GM03348 (cell line): ENCODE measurements around the gene SLC26A1.
A peak's percentile ranks its signal among the peaks of the same experiment; 100 is the strongest.

Experiments
- DNase-seq: peaks from one replicate; pipeline ENCODE4 v3.0.0; 2012; ENCODE audit warnings: low spot score

The SLC26A1 gene

DNA sequence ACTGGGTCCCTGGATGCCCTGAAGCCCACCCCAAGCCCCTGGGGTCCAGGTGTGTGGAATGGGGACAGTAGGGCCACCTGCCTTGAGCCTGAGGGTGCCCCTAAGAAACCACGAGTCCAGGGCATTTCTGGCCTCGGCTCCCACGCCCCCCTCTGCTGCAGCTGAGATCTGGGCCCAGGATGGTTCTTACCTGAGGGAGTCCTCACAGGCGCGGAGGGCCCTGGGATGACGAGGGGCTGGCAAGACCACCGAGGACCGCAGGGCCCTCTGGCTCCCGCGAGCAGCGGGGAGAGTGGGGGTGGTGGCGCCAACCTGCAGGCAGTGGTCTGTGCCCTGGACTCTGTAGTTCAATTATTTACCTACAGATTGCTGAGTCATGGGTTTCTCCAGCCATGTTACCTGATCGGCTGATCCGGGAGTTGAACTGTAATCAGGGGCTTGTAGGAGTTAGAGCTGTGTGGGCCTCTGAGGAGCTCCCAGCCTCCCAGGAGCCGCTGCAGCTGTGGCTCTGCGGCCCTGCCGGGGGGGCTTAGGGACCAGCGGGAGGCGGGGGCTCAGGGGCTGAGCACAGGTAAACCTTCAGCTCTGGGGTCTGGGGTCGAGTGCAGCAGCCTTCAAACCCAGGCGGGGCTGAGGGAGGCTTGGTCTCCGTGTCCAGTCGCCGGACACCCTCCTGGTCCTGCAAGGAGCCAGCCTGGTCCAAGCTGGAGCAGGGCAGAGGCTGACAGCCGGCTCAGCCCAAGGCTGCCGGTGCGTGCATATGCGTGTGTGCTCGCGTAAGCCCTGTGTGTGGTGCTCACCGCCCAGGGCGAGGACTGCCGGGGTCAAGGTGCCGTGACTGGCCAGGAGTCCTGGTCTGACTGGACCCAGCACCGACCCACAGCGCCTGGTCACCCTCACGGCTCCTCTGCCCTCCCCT is at the start of gene SLC26A1:
TSS of gene SLC26A1 (minus strand) at position 294 of the 919 bp plus-strand sequence. CDS start 1,701 bp downstream, outside the sequence.
- DNase-seq, result no peak

GRCh38 chr4:1042352-1043055 is 49.3 kb upstream of the SLC26A1 start:
- no peak for DNase-seq

GRCh38 chr4:1041936-1042330 is 48.7 kb upstream of the SLC26A1 start:
- DNase-seq, result no peak

DNA sequence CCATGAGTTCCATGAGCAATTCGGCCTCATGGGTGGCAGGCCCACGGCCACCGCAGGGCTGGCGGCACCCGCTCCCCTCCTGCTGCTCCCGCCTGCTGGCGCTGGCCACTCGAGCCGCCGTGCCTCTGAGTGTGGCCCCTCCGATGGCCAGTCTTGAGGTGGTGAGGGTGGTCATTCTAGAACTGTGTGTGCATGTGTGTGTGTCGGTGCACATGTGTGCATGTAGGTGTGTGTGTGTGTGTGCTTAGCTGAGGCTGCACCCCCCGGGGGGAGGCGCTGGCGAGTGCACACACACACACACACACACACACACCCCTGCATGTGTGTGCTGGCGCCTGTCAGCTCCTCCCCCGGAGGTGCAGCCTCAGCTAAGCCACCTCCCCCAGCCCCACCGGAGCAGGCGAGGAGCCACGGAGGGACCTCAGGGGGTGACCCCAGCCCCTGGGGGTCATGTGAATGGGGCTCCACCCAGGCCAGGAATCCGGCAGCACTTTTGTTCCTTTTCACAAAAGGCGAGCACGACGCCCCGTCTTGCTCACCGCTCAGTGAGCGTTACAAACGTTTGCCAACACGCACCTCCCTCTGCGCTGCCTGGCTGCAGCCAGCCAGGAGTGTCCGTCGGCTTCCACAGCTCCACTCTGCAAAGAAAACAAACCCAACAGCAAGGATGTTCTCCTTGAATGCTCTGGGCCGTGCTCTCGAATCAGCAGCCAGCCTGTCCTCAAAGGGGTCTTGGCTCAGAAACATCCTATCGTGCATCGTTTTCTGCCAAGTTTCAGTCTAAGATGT is 48.1 kb upstream of the SLC26A1 start:
- peak; percentile 50 for DNase-seq

- no peak for DNase-seq
Observed at GRCh38 chr4:1040344-1041146, 47.3 kb upstream of the SLC26A1 start.

DNA sequence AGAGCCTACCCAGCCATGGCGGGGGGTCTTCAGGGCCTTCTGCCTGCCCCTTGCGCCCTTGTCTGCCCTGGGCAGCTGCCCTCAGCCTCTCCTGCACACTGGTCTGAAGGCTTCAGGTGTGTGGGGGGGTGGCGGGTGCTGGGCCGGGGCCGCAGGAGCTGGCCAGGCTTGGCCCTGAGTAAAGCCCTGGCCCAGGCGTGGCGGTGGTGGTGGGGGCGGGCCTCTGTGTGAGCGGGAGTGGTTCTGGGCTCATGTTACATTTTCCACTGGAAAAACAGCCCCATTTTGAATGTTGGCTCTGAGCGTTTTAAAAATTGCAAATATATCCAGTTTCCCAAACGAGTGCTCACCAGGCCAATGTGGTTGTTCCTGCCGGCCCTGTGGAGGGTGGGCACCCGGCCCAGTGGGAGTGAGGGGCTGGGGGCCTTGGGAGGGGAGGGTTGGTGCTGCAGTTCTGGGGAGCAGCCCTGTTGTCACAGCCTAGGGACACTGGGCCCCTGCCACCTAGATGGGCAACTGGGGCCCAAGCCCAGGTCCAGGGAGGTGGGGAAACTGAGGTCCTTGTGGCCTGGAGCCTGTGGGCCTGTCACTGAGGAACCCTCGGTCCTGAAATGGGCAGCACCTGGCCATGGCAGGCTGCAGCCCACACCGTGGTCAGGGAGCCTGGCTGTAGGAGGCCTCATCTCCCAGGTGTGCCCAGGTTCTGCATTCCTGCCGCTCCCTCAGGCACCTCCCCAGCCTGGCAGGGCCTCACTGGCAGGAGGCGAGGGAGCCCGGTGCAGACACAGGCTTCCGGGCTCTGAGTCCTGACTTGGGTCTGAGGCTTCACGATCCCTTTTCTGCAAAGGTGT is 46.5 kb upstream of the SLC26A1 start:
- peak; percentile 81 for DNase-seq

GRCh38 chr4:1038948-1039492 is 45.8 kb upstream of the SLC26A1 start:
- DNase-seq, result no peak

DNA sequence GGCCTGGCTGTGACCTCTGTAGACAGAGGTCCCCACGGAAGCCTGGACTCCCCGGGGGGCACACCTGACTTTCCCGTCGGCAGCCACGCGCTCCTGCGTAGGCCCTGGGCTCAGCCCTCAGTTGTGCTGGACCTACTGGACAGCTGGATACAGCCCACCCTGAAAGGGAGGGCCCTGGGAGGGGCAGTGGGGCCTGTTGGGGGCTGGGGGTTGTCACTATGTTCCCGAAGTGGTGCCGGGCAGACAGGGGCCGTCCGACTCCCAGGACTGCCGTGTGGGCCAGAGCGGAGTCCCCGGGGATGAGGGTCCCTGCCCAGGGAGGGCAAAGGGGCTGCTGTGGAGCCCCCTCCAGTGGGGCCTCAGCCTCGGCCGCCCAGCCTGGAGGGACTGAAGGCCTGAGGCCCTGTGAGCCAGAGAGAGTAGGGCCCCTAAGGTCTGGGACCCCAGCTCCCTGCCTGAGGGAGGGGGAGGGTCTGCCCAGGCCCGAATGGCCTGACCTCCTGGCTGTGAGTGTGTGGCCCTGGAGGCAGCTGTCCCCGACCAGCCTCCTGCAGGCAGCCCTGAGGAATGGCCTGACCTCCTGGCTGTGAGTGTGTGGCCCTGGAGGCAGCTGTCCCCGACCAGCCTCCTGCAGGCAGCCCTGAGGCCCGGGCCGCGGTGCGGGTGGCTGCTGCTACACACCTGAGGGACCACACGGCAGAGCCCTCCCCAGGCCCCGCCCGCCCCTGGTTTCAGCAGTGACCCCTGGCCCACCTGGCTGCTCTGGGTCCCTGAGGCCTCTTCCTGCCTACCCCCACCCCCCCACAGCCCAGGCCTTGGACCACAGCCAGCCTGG is 44.0 kb upstream of the SLC26A1 start:
- DNase-seq, result no peak

GRCh38 chr4:1036095-1036494 is 42.9 kb upstream of the SLC26A1 start:
- DNase-seq, result no peak

GRCh38 chr4:1035510-1035909 is 42.3 kb upstream of the SLC26A1 start:
- peak; percentile 42 for DNase-seq

DNA sequence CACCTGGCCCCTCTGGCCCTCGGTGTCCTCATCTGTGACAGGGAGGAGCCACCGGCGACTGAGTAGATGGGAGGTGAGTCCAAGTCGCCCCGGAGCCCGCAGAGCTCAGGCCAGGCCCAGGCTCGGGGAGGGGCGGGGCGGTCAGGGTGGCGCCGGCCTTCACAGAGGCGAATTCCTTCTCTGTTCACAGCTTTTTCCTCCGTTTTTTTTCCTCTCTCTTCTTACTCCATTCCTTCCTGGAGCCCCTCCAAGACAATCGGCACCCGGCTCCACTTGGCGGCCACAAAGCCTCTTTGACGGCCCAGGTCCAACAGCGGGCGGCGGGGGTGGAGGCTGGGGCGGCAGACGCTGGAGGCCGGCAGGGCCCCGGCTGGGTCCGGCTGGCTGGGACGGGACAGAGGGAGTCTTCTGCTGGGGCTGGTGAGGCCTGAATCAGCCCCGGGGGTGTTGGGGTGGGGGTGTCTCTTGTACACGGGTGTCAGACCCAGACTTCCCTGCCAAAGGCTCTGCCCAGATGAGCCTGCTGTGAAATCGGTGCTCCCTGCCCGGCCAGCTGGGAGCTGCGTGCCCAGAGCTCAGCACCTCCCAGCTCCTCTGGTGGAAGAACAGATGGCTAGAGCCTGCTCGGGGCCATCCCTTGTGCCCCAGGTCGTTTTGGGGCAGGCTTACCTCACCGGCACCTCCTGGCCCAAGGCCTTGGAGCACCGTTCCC is 40.8 kb upstream of the SLC26A1 start:
- peak; percentile 88 for DNase-seq

DNA sequence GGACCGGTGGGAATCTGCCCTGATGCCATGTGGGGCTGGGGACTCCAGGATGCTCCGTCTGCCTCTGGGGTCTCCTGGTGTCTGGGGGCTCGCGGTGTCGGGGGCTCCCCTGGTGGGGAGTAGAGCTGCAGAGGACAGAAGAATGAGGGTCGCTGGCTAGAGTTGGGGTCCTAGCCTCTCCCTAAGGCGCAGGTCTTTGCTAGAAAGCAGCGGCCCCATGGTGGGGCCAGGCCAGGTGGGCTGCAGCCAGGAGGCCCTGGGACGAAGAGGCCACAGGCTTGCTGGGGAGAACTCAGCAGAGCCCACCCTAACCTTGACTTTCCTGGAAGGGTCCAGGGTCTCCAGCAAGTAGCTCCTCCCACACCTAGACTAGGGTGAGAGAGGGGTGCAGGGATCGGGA is 39.7 kb upstream of the SLC26A1 start:
- no peak for DNase-seq

GRCh38 chr4:1031956-1032795 is 39.0 kb upstream of the SLC26A1 start:
- DNase-seq, result no peak

DNA sequence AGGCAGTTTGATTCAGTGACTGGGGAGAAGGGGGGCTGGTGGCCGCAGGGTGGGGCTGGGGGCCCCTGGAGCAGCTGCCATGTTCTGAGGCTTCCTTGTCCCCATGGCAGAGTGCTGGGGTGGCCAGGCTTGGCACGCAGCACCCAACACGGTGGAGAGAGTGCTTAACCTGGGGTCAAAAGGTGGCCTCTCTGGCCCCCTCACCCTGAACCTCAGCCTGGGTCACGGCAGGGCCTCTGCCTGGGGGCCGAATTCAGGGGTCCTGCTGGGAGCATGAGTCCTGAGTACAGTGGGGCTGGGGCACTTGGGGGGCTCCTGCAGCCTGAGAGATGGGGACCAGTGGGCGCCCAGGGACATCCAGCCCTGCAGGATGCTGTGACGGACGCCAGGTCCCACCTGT is 38.1 kb upstream of the SLC26A1 start:
- no peak for DNase-seq

- no peak for DNase-seq
Observed at GRCh38 chr4:1030559-1030958, 37.4 kb upstream of the SLC26A1 start.

GRCh38 chr4:1030031-1030430 is 36.8 kb upstream of the SLC26A1 start:
- DNase-seq, result no peak

DNA sequence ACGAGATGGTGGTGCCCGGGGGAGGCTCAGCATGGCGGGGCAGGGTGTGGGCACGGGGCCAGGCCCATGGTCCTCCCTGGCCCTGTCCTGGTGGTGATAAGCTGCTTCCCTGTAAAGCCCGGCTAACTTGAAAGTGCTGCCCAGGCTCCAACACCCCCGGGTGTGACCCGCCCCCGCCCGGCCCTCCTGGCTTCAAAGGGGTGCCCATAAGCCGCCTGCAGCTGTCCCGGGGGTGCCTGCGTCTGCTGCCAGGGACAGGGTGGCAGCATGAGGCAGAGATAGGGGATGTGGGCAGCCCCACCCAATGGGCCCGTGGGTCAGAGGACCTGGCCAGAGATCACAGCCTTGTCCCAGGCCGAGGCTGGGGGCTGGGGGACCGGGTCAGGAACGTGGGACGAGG is 36.3 kb upstream of the SLC26A1 start:
- DNase-seq, result no peak
